ENCODE data around the gene ARHGAP22.

ARHGAP22 gene

DNA sequence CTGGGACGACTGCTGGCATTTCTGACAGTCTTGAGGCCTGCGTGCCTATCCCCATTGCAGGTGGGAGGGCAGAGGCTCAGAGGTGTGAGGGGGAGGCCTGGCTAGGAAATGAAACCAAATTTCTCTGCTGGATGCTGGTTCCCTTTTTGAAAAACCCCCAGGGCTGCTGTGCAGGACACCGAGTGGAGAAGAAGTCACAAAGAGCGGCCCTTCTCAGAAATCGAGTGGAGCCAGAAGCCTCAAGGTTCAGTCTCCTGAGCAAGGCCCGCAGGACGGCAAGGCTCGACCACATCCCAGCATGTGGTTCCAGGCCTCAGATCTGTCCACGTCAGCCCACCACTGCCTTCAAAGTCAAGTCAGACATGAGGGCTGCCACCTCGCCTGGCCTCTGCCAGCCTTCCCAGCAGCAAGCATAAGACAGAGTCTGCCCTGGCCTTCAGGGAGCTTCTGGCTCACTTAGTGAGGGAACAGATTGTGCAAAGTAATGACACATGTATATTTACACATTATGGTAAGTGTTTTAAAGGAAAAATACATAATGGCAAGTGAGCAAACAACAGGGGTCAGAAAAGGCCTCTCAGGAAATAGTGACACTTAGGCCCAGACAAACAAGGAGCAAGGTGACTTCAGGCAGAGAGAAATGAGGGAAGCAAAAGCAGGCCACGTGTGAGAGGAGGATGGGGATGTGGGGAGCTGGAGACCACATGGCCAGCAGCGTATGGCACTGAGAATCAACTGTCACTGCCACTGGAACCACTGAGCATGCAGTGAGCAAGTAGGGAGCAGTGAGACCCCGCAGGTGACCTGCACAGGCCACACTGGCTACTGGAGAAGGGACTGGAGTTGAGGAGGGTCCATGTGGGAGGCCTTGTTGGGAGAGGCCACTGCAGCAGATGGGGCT, 86.7 kb downstream of the ARHGAP22 start:
- DNase-seq (ENCODE audit: low read depth in 2 of 2, low spot score in 1 of 2): no peak

DNA sequence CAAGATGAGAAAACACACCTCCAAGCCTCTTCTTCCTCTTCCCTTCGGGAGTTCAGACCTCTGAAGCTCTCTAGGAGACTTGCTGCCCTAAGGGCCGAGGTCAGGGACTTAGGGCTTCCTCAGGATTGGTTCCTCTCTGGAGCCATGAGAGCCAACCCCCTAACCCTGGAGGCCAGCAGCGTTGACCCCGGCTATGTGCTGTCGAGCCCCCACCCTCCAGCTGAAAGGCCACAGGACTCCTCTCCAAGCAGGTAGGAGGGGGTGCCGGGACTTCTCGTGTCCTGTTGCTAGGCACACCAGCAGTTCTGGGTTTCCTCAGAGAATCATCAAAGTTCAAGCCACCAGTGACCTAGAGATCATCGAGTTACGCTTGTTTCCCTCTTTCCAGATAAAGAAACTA, 87.4 kb downstream of the ARHGAP22 start:
- DNase-seq (ENCODE audit: low read depth in 2 of 2, low spot score in 1 of 2): no peak

DNA sequence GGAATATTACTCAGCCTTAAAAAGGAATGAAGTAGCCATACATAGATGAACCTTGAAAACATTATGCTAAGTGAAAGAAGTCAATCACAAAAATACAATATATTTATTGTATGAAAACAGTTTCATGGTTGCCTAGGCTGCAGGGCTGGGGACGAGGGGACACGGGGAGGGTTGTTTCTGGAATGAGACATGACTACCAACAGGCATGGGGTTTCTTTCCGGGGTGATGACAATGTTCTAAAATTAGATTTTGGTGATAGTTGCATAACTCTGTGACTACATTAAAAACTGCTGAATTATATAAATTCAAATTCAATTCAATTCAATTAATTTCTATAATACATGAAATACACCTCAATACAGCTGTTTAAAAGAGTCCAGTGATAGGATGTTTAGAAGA, 88.0 kb downstream of the ARHGAP22 start:
- DNase-seq (ENCODE audit: low read depth in 2 of 2, low spot score in 1 of 2): no peak

DNA sequence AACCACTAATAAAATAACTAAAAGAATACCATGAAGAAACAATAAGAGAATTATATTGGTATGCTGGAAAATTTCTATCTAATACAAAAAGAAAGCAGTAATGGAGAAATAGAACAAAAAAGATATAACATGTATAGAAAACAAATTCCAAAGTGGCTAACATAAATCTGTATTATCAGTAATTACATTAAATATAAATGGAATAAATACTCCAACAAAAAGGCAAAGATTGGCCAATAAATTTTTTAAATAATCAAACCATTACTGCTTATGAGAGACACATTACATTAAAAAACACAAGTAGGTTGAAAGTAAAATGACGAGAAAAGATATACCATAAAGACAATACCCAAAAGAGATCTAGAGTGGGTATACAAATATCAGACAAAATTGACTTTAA, 90.0 kb downstream of the ARHGAP22 start:
- DNase-seq (ENCODE audit: low read depth in 2 of 2, low spot score in 1 of 2): no peak

DNA sequence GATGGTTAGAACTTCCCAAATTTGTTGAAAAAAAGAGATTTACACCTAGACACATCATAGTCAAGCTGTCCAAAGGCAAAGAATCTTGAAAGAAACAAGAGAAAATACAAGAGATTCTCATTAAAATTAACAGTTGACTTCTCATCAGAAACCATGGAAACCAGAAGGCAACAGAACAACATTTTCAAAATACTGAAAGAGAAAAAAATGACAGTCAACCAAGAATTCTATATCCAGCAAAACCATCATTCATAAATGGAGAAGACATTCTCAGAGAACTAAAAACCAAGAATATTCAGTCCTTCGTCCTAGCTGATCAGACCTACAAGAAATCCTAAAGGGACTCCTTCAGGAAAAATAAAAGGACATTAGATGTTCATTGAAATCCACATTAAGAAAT, 90.6 kb downstream of the ARHGAP22 start:
- no peak for DNase-seq (ENCODE audit: low read depth in 2 of 2, low spot score in 1 of 2)

DNA sequence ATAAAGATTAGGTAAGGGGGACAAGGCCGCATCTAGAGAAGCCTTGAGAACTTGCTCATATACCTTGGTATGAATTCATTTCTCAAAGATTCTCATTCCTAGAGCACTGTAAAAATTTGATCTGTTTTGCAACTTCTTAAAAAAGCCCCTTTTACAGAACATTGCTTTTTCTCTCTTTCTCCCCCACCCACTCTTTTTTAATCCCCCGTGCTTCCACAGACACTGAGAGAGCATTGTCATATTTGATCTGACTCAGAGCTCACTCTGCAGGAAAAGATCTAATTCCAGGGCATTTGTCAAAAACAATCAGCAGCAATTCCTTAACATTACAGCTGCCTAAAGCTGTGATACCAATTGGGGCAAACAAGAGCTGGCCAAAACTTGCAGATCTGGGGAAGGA, 92.0 kb downstream of the ARHGAP22 start:
- no peak for DNase-seq (ENCODE audit: low read depth in 2 of 2, low spot score in 1 of 2)

DNA sequence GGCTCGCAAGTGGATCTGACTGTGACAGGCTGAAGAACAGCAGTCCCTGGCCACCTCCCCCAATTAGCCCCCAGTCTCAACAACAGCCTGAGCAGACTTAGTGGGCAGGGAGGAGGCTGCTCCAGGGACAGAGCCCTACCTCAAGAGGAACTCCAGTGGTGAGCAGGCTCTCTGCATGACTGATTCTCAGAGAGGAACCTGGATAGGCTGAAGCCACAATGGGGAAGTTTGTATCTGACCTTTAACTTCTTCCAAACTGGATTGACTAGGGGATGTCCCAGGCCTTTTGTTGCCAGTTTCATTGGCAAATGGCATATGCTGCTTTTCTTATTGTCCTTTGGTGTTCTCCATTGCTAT, 93.0 kb downstream of the ARHGAP22 start:
- DNase-seq (ENCODE audit: low read depth in 2 of 2, low spot score in 1 of 2): no peak

DNA sequence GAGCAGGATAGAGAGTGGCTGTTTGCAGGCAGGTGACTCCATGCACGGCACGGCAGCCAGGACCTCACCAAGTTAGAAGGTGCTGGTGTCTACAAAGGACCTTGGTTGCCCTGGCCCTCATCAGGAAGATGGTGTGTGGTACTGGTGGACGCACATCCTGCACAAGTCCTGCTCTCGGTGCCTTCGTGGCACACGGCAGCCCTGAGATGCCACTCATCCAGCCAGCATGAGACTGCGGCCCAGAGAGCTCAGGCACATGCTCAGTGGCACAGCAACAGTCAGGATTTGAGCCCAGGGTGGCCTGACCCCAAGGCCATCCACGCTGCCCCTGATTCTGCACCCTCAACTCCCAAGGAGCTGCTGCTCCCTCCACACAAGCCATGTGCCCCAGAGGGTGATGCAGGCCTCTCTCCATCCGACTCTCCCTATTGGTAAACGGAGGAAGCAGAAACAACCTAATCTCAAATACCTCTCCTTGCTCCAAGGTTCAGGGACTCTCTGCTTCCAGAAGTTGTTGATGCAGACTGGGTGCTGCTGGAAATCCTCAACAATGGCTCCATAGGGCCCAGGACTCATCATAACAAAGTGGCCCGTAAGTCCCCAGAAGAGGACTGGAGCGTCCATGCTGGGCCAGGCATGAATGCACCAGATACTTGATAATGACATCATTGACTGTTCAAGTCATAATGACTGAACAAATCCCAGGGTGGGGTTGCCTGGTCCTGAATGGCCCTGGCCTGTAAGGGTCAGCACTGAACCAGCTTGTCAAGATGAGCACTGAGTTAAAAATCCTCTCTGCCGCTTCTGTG, 93.6 kb downstream of the ARHGAP22 start:
- no peak for DNase-seq (ENCODE audit: low read depth in 2 of 2, low spot score in 1 of 2)

DNA sequence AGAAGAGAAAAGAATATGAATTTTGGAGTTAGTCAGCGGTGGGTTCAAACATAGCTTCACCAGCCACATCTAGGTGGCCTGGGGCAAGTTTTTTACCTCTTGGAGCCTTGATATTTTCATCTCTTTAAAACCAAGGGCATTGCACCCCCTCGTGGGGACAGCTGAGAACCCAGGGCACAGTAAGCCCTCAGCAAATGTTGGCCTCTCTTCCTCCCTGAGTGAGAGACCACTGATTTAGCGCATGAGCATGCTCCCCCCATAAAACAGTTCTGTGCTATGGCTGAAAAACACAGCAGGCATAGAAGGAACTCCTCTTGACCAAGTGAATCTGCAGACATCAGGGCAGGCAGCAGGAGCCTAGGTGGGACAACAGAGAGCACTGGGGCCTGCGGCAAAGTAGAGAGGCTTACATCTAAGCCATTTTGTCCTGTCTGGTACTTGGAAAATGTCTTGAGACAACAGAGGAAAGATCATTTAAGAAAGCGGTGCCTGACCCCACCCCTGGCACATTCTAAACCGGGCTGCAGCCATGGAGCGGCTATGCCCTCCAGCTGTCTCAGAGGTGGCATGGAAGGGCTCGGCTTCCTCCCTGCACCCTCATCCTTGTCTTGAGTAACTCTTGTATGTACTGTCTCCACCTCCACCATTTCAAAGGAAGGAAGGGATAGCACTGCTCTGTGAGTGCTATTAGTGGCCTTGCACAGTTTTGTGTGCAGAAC, 94.7 kb downstream of the ARHGAP22 start:
- DNase-seq (ENCODE audit: low read depth in 2 of 2, low spot score in 1 of 2): no peak

DNA sequence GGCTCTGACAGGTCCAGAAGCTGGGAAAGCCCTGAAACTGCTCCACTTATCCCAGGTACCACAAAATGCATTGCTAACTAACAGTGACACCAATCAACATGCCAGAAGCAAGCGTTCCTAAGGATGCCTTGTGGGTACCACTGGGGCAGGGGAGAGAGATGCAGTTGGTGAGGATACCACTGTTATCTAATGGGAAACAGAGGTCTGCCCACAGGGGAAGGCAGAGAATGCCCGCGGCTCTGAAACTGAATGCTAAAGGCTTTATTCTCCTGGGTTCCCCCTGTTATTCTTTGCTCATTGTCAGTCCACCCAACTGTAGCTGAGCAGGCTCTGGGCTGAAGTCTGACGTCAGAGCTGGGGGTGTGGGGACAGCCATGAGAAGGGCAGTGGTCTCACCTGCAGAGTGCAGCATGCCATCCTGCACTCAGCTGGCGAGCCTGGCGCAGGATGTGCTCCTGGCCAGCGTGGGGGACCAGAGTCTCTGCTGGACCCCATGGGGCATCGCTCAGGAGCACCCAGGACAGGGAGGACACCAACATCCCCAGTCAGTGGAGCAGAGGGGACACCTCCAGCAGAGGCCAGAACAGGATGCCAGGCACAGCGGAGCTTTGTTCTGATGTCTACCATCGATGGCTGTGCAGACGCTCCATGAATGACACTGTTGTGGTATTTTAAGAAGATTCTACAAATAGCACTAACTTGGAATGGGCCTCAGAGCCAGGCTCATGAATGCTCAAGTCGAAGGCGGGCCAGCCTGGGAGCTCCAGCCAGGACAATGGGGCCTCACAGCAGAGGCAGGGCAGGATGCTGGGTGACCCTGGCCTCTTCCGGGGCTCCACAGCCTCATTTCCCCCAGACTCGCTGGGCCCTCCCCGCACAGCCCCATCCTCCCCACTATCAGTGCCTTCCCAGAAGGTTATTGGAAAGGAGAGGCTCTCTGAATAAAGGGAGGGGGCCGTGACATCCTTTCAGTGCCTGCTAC, 95.8 kb downstream of the ARHGAP22 start:
- no peak for DNase-seq (ENCODE audit: low read depth in 2 of 2, low spot score in 1 of 2)

DNA sequence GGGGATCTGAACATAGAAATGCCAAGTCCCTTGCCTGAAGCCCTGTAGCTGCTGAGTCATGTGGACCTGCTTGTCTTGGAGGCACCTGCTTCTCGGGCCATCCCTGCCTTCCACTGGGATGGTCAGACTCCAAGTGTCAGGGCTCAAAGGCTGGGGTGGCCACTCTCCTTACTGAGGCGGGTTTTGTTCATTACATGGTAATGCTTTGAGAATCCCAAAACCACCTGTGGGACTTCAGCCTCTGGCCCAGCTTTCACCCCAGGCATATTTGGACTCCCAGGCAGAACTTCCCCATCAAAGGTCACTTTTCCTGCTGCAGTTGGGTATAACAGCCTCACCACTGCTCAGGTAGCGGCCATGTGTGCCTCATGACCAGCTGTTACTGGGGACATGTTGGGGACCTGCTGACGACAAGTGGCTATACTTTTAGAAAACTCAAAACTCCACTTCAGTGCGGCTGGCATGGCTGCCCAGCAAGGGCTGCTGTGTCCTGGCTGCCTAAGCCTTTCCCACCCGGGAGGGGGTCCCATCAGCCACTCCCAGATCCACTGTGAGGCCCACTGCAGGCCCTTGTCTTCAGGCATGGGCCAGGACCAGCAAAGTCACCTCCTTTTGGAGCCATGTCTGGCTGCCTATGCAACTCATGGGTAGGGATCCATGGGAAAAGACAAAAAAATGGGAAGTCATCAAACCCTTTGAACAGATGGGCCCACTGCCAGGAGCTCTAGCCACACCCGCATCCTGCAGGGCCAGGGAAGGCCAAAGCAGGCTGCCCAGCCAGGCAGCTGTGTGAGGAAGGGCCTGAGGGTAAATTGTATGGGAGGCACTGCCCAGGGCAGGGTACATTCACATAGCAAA, 96.7 kb downstream of the ARHGAP22 start:
- no peak for DNase-seq (ENCODE audit: low read depth in 2 of 2, low spot score in 1 of 2)

DNA sequence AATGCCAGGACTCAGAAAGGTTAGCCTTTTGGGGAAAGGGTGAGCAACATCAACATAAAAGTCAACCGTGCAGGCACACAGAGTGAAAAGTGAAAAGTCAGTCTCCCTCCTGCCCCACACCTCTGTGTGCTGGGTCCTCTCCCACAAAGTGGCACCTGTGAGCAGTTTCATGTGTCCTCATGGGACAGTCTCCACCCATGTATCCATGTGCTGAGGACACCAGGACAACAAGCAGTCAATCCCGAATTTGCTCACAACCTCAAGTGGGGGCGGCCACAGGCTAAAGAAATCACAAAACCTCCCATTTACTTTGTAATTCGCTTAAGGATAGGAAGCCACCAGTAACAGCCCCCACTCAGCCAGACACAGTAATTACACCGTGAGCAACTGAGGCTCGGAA, 97.4 kb downstream of the ARHGAP22 start:
- no peak for DNase-seq (ENCODE audit: low read depth in 2 of 2, low spot score in 1 of 2)

DNA sequence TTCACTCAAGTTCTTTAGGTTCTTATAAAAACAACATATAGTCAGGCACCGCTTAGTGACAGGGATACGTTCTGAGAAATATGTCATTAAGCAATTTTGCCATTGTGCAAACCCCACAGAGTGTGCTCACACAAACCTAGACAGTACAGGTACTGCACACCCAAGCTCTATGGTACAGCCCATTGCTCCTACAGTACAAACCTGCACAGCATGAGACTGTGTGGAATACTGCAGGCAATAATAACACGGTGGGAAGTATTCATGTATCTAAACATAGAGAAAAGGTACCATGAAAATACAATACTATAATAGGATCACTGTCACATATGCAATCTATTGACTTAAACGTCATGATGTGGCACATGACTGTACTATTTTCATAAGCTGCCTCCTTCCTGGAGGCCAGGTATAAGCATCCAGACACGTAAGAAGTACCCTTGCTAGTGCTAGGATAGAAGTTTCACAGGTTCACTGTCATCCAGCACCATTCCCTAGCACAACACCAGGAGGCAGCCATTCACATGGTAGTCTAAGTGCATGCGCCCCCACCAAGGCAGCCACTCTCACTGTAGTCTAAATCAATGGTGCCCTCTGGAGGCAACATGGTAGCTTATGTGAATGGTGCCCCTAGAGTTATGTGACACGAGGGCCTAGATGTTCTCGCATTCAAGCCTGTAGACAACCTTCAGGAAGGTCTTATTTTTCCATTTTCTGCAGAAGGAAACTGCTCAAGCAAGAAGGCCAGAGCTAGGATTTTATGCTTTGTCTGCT, 98.5 kb downstream of the ARHGAP22 start:
- no peak for DNase-seq (ENCODE audit: low read depth in 2 of 2, low spot score in 1 of 2)

DNA sequence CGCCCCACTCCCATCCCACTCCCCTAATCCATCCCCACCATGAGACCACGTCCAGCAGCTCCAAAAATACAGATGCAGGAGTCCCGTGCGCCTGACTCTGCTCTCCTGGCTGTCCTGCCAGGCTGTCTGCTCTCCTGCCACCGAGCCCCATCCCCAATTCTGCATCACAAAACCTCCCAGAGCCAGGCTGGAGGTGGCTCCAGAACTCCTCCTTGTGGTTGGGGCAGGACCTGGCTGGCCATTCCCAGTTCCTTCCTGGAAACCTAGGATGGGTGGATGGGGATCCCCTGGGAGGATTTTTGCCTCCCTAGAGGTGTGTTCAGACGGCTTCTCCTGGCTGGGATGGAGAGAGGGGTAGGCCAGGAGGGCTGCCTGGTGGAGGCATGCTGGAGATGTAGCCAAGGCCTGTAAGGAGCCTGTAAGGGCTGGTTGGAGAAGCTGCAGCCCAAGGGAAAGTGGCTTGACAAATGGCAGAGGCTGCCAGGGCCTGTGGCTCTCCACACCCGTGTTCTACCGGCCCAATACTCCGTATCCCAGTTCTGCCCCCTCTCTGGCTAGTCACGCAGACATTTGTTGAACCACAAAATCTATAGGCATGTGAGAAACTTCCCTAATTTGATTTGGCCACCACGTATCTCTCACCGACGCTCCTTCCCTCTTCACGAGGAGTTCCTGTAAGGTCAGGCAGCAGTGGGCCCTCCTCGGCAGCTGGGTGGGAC, 99.3 kb downstream of the ARHGAP22 start:
- DNase-seq (ENCODE audit: low read depth in 2 of 2, low spot score in 1 of 2): no peak

DNA sequence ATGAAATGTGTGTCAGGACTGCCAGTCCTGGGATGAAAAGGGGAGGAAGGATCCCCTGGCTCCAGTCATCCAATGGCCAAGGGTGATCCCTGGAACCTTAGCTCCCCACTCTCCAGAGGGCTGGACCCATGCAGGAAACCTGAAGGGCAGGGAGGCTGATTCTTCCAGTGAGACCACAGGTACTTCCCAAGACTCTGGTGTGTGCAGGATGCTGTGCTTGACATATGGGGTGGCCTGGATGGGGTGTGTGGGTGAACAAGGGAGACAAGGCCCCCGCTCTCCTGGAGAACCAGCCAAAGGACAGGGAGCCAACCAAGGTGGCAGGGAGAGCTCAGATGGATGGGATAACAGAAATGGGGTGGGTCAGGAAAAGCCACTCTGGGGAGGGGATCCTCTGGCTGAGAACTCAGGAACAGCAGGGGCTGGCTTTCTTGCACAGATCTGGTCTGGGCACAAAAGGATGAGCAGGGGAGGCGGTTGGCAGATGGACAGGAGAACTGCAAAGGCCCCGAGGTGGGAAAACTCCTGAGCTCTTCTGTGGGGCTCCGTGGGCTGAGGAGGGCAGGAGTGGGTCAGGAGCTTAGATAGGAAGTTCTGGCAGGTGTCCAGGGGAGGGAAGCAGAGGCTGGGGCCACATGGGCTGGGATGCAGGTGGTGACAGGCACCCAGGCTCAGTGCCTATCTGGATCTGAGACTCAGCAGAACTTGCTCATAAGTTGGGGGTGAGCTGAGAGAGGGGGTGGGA, 100.6 kb downstream of the ARHGAP22 start:
- no peak for DNase-seq (ENCODE audit: low read depth in 2 of 2, low spot score in 1 of 2)

DNA sequence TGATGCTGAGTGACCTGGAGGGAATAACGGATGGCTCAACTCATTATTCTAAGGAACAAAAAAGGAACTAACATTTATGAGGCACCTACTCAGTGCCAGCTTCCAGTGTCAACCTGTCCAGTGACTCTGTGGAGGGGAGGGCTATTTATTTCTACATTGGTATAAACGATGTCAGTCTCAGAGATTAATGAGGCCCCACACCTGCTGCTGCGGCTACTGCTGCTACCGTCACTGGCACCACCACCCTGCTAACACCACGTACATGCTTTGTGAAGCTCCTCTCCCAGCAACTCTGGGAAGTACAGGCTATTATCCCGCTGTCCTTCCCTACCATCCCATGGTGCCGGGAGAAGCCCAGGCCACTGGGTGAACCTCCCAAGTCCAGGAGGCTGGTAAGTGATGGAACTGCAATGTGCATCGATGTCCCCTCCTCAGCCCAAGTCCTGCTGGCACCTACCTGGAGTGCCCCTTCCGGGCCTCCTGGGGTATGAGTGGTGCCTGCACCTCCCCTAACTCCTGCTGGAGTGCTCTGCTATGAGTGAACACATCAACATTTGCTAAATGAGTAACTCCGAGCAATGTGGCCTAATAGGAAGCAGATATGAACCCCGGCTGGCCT, 101.5 kb downstream of the ARHGAP22 start:
- DNase-seq (ENCODE audit: low read depth in 2 of 2, low spot score in 1 of 2): no peak

DNA sequence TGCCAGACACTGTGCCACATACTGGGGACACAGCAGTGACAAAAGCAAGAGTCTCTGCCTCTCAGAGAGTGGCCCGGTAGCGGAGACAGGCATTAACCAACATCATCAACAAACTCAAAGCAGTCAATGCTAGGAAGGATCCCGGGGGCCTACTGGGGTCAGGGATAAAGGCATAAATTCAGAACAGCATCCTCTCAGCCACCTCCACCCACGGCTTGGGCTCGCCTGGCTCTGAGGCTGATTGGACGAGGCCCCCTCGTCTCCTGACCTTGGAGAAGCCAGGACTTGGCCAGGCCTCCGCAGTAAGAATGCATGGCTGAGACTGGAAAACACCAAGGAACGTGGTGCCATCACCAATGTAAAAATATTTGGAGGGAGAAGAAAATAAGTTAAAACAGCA, 102.1 kb downstream of the ARHGAP22 start:
- DNase-seq (ENCODE audit: low read depth in 2 of 2, low spot score in 1 of 2): no peak

All from stimulated activated CD8-positive, alpha-beta memory T cell treated with anti-CD3 and anti-CD28 coated beads, Interleukin-4, amount 100 ng/mL, for 1 hour (primary cell).